ENCODE data around the gene RGCC. TPM values are rescaled to one million over a fixed set of nuclear protein-coding genes. Genes with fewer than 3 reads are reported as not detected.

Gene RGCC
- total and polyA plus RNA-seq, 9 of the 15 experiments (the other 6 are each of a cell fraction or from before 2014, with no cell fraction given): 0.51 to 10.4 (median 5.8) TPM

DNA sequence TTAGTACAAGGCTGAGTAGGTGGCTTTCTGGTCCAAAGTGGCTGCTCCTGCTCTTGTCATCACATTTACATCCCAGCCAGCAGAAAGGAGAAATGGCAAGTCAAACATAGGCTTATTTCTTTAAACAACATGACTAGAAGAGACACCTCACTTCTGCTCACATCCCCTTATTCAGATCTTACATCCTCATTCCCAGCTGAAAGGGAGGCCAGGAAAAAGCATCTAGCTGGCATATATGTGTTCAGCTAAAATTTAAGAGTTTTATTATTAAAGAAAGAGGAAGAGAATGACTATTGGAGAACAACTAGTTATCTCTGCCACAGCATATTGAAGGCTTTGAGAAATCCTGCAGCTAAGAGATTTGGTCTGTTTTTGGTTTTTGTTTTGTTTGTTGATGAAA, 34.1 kb downstream of the RGCC start:
- intact Hi-C loops (cut with micrococcal nuclease) (no loop called here), in situ Hi-C loops (cut with MboI) (no loop called here)
- FAIRE-seq (no peak), ATAC-seq (no peak), DNase-seq (ENCODE audit: extremely low read depth in 1 of 4, low spot score in 3 of 4) (no peak)
- Histone ChIP-seq H3K79me2 (ENCODE audit: control insufficient read depth, insufficient read depth, low read length) (no peaks in the 10 kb centered on the region), H3K4me2 (ENCODE audit: insufficient read depth, low read length) (no peak overlapping the region), H3K27me3 (ENCODE audit: control insufficient read depth in 2 of 2, insufficient read depth in 2 of 2, low read length in 2 of 2) (no peaks in the 10 kb centered on the region; a peak in 1 of 5 replicates), H3K9ac (ENCODE audit: insufficient read depth in 1 of 2, low read depth in 2 of 2, low read length in 2 of 2) (no peak overlapping the region), H3K9me1 (ENCODE audit: control insufficient read depth, insufficient read depth, low read length) (no peaks in the 10 kb centered on the region), H3K4me1 (replicated peaks in 1 of 2; ENCODE audit: control insufficient read depth in 2 of 2, insufficient read depth in 2 of 2, low read length in 2 of 2) (no peaks in the 10 kb centered on the region), H3K36me3 (ENCODE audit: control insufficient read depth, insufficient read depth, low read length) (no peaks in the 10 kb centered on the region), H2AFZ (ENCODE audit: low read depth, low read length) (no peak overlapping the region), H4K20me1 (replicated peaks; ENCODE audit: control insufficient read depth, insufficient read depth, low read length) (no peaks in the 10 kb centered on the region), H3K4me3 (no peak overlapping the region), H3K9me3 (replicated peaks; ENCODE audit: control insufficient read depth, insufficient read depth, low read depth, low read length) (no peaks in the 10 kb centered on the region), H3K27ac (ENCODE audit: extremely low read depth, low read depth, low read length) (no peak overlapping the region)
- POLR2A ChIA-PET: interaction anchor here (0.8 to 1.8 kb wide), 2 partner anchors 10 to 152 kb away, joined by 3 to 4 read pairs; no protein-coding TSS in a partner anchor
- BruUV-seq (replicated peaks): no TSS peak
- CTCF ChIA-PET (ENCODE audit: low intra/inter-chr PET ratio): no interaction called here
- peak; percentile 48 for TF ChIP-seq RBM25 (IDR thresholded peaks at IDR 0.05; ENCODE audit: low read depth, low read length, severe bottlenecking)
- TF ChIP-seq, protein P1, sequence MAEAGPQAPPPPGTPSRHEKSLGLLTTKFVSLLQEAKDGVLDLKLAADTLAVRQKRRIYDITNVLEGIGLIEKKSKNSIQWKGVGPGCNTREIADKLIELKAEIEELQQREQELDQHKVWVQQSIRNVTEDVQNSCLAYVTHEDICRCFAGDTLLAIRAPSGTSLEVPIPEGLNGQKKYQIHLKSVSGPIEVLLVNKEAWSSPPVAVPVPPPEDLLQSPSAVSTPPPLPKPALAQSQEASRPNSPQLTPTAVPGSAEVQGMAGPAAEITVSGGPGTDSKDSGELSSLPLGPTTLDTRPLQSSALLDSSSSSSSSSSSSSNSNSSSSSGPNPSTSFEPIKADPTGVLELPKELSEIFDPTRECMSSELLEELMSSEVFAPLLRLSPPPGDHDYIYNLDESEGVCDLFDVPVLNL (CRISPR knock-in tag; IDR thresholded peaks at IDR 0.05; ENCODE audit: low read depth): no peak

DNA sequence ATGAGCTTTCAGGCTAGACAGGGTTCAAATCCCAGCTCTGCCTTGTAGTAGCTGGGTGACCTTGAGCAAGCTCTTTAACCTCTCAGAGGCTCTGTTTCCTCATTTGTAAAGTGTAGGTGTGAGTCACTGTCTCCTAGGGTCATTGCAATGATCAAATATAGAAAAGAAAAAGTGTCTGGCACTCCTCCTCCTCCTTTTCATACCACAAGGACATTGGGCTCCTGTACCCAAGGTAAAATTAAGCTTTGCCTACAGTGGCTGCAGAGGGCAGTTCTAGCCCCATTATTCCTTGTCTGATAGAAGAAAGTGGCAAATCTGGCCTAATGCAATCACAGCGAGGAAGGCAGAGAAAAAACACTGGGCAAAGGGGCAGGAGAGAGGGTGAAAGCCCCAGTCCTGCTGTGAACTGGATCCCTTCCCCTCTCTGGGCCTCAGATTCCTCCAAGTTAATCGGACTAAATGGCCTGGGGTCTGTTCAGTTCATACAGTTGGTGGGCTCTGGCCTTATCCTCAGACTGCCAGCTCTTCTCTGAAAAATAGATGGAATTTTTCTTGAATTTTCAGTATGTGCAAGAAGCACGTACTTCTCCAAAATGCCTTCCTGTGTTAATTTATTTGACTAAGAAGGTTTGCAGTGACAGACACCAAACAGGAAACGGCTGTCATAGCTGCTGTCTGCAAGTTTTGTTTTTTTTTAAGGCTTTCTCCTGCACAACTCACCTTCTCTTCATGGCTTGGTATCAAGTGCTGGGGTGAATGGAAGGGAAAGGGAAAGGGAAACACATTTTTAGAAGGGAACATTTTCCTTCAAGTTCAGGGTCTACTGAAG, 35.3 kb downstream of the RGCC start:
- H4K20me1 ChIP-seq (replicated peaks; ENCODE audit: control insufficient read depth, insufficient read depth, low read length): no peaks in the 10 kb centered on the region
- 2% methylated on average over 4 of the region's 4 CpGs for WGBS (ENCODE audit: insufficient coverage, low coverage, missing lambda C conversion rate)
- no peak overlapping the region for H3K4me2 ChIP-seq (ENCODE audit: insufficient read depth, low read length)
- no peaks in the 10 kb centered on the region for H3K4me1 ChIP-seq (replicated peaks in 1 of 2; ENCODE audit: control insufficient read depth in 2 of 2, insufficient read depth in 2 of 2, low read length in 2 of 2)
- POLR2A ChIA-PET: interaction anchor here (1.8 kb wide), 1 partner anchor 9 kb away, joined by 4 read pairs; no protein-coding TSS in a partner anchor
- CTCF ChIA-PET (ENCODE audit: low intra/inter-chr PET ratio): no interaction called here
- H2AFZ ChIP-seq (ENCODE audit: low read depth, low read length): no peak overlapping the region
- no peaks in the 10 kb centered on the region for H3K79me2 ChIP-seq (ENCODE audit: control insufficient read depth, insufficient read depth, low read length)
- ATAC-seq: no peak
- H3K27ac ChIP-seq (ENCODE audit: extremely low read depth, low read depth, low read length): no peak overlapping the region
- DNase-seq (ENCODE audit: extremely low read depth in 1 of 4, low spot score in 3 of 4): no peak
- peaks cover 0 to 9% of the 10 kb centered on the region in 2 experiments; a peak in 2 of 5 replicates for H3K27me3 ChIP-seq (ENCODE audit: control insufficient read depth in 2 of 2, insufficient read depth in 2 of 2, low read length in 2 of 2)
- BruUV-seq (replicated peaks): no TSS peak
- no peaks in the 10 kb centered on the region for H3K9me3 ChIP-seq (replicated peaks; ENCODE audit: control insufficient read depth, insufficient read depth, low read depth, low read length)
- intact Hi-C loops (cut with micrococcal nuclease): no loop called here
- FAIRE-seq: no peak
- in situ Hi-C loops (cut with MboI): no loop called here
- no peaks in the 10 kb centered on the region for H3K9me1 ChIP-seq (ENCODE audit: control insufficient read depth, insufficient read depth, low read length)
- no peak overlapping the region for H3K4me3 ChIP-seq
- no peaks in the 10 kb centered on the region for H3K36me3 ChIP-seq (ENCODE audit: control insufficient read depth, insufficient read depth, low read length)
- no peak overlapping the region for H3K9ac ChIP-seq (ENCODE audit: insufficient read depth in 1 of 2, low read depth in 2 of 2, low read length in 2 of 2)
- TF ChIP-seq ZFPM2 (CRISPR knock-in tag; IDR thresholded peaks at IDR 0.05): no peak
- no peak for TF ChIP-seq PTRF (tag; IDR thresholded peaks at IDR 0.05)
- no peak for TF ChIP-seq SIX5 (IDR thresholded peaks at IDR 0.05; ENCODE audit: borderline replicate concordance in 1 of 2, insufficient read depth in 1 of 2, low read depth in 1 of 2, low read length in 2 of 2)
- TF ChIP-seq CEBPG (CRISPR knock-in tag; IDR thresholded peaks at IDR 0.05): no peak
- no peak for TF ChIP-seq CEBPG (tag; conservative IDR thresholded peaks at IDR 0.05 in 1 of 2, IDR thresholded peaks at IDR 0.05 in 1 of 2)
- TF ChIP-seq TAF9B (IDR thresholded peaks at IDR 0.05; ENCODE audit: partially characterized antibody): no peak
- TF ChIP-seq XRCC5 (IDR thresholded peaks at IDR 0.05; ENCODE audit: low read depth, low read length): no peak
- no peak for TF ChIP-seq GABPB1 (CRISPR knock-in tag; IDR thresholded peaks at IDR 0.05)
- TF ChIP-seq, protein P2, sequence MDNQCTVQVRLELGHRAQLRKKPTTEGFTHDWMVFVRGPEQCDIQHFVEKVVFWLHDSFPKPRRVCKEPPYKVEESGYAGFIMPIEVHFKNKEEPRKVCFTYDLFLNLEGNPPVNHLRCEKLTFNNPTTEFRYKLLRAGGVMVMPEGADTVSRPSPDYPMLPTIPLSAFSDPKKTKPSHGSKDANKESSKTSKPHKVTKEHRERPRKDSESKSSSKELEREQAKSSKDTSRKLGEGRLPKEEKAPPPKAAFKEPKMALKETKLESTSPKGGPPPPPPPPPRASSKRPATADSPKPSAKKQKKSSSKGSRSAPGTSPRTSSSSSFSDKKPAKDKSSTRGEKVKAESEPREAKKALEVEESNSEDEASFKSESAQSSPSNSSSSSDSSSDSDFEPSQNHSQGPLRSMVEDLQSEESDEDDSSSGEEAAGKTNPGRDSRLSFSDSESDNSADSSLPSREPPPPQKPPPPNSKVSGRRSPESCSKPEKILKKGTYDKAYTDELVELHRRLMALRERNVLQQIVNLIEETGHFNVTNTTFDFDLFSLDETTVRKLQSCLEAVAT (IDR thresholded peaks at IDR 0.05): no peak
- no peak for TF ChIP-seq GABPA (tag; conservative IDR thresholded peaks at IDR 0.05; ENCODE audit: low read depth)
- TF ChIP-seq MAFG (tag; conservative IDR thresholded peaks at IDR 0.05): no peak

All from K562 (cell line).